IPS DF 19.7 (cell line): ENCODE measurements around the gene MAP2K7.
"Not testable (repeated sequence)": the region's sequence is repeated elsewhere in the genome, so short reads cannot be mapped to it uniquely, and the experiment has no call there.

Source experiments
- DNase-seq: peaks from one replicate; pipeline ENCODE4 v3.0.0-alpha.2; 2013; ENCODE audit warnings: low read depth, low spot score

MAP2K7 gene

DNA sequence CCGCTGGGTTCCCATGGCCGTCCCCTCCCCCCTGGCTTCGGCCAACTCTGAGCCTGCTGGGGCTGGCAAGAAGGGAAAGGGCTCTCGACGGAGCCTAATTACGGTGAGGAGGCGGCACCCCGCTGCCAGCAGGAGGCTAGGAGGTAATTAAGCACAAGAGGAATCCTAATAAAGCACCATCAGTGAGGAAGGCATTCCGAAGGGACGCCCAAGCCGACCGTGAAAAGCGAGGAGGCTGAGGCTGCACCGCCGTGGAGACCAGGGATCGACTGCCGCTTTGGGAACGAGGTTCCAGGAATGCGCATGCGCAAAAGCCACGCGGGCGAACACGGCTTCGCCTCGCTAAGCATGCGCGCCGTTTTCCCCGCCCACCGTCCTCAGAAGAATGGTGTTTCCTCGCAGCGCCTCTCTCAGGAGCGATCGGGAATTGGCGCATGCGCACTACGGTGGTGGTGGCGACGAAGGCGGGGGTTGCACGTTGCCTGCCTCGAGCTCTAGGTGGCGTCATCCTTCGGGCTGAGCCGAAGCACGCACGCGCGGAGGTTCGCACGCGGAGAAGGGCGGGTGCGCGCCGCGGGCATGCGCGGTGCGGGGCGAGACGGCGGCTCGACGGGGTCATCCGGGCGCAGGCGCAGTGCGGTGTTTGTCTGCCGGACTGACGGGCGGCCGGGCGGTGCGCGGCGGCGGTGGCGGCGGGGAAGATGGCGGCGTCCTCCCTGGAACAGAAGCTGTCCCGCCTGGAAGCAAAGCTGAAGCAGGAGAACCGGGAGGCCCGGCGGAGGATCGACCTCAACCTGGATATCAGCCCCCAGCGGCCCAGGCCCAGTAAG lies at the start of gene MAP2K7:
MAP2K7 (plus strand) TSS at position 634 of the 830 bp plus-strand sequence; CDS start at position 702, 68 bp downstream.
- peak; percentile 95 for DNase-seq

- no peak for DNase-seq
Observed at GRCh38 chr19:7855426-7856108, 48.1 kb upstream of the MAP2K7 start.

DNA sequence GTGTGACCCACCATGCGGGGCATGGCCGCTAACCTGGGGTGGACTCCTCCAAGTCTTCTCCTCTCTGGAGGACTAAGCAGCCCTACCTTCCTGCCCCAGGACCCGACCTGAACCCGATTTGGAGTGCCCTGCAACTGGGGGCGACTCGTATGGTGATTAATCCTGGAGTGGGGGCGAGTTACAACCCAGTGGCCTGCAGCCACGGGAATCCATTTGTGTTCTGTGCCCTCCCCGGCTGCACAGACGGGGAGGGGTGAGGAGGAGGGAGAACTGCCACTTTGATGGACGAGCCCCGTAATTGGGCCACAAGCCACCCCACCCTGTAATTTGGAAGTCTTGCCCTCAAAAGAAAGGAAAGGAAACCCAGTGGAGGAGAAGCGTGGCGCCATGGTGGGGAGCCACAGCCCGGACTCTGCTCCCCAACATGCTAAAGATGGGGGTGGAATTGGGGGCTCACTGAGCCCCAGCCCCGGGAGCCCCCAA lies 47.5 kb upstream of the MAP2K7 start:
- no peak for DNase-seq

DNA sequence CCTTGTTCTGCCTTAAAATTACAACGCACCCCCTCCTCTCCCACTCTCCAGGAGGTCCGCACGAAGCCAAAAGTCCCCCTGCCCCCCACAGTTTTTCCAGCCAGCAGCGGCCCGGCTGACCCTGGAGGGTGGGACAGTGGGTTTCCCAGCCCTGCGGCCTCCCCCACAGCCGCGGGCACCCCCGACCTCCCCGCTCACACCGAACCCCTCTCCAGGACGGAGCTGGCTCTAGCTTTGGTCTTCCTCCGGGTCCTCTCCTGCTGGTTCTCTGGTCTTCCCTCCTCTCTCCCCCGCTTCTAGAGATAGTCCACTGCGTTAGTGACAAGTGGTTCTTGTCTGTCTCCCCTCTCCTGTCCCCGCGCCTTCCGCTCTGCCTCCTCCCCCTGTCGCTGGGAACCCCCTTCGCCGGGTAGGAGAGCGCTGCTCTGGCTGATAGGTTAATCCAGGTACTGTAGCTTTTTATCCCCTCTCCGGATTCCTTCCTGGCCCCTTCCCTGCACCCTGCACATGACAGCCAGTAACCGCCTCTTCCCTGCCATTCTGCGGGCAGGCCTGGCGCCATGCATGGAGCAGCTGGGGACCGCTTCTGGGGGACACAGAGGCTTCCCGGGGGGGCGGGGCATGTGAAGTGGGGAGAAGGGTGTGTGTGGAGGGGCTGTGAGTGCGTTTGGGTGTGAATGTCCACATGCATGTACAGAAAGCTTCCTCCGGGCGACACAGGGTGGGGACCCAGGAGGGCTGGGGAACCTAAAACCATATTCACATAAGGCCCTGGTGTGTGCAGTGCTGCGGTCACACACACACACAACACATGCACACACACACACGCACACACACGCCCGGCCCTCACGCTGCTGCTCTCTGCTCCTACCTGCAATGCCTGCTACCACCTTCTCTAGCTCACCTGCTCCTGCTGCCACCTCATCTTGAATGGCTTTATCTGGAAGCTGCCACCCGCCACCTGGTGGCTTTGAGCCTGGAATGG lies 46.7 kb upstream of the MAP2K7 start:
- no peak for DNase-seq

- DNase-seq: no peak
Observed at GRCh38 chr19:7857727-7858108, 46.0 kb upstream of the MAP2K7 start.

DNA sequence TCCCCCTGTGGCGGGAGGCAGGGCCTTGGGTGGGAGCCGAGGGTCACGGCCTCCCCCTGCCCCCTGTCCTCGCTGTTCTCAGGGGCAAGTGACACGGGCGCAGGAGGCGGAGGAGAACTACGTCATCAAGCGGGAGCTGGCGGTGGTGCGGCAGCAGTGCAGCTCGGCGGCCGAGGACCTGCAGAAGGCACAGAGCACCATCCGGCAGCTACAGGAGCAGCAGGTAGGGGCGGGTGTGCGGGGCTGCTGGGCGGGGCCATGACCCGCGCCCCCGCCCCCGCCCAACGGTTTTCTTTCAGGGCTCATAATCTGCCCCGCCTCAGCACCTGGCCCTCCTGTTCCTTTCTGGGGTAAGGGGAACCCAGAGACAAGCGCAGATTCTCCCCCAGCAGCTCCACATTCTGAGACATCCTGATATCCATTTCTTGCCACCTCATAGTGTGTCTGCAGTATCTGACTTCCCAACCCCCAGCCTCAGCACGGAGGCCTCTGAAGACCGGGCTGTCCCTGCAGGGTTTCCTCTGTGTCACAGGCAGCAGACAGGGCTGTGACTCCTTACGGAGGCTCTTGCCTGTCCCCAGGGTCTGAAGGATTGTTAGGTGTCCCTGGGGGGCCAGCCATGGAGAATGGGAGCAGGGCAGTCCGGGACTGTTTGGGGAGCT lies 45.4 kb upstream of the MAP2K7 start:
- DNase-seq: no peak

GRCh38 chr19:7859087-7859486 lies 44.6 kb upstream of the MAP2K7 start:
- DNase-seq: not testable (repeated sequence)

- no peak for DNase-seq
Observed at GRCh38 chr19:7859831-7860713, 43.6 kb upstream of the MAP2K7 start.

GRCh38 chr19:7860714-7861618 lies 42.7 kb upstream of the MAP2K7 start:
- no peak for DNase-seq

DNA sequence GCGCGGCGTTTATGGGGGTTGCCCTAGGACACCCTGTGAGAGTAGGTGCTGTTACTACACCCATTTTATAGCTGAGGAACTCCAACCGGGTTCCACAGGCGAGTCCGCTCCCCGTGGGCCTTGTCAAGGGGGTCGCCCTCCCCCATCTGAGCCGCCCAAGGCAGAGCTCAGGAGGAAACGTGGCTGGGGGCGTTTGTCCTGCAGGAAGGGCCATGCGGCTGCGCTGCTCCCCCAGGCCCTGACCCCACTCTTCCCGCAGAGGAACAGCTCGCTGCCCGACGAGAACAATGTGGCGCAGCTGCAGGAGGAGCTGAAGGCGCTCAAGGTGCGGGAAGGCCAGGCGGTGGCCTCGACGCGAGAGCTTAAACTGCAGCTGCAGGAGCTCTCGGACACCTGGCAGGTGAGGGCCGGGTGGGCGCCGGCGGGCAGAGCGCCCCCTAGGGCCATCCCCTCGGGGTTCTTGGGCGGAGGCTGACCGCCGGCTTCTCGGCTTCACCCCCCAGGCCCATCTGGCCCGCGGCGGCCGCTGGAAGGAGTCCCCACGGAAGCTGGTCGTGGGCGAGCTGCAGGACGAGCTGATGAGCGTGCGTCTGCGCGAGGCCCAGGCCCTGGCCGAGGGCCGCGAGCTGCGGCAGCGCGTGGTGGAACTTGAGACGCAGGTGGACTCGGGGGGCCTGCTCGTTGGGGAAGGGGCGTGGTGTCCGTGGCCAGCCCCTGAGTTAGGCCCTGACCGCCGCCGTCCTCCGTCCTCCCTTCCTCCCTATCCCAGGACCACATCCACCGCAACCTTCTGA lies 41.9 kb upstream of the MAP2K7 start:
- DNase-seq: no peak

DNA sequence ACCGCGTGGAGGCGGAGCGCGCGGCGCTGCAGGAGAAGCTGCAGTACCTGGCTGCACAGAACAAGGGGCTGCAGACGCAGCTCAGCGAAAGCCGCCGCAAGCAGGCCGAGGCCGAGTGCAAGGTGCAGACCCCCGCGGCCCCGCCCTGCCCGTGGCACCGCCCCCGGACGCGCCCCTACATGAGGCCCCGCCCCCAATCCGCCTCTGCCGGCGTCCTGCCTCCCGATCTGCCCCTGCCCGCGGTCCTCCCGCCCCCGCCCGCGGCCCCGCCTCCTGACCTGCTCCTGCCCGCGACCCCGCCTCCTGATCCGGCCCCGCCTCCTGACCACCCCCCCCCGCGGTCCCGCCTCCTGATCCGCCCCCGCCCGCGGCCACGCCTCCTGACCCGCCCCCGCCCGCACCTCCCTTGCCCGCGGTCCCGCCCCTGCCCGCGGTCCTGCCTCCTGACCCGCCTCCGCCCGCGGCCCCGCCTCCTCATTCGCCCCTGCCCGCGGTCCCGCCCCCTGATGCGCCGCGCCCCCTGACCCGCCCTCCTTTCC lies 41.2 kb upstream of the MAP2K7 start:
- DNase-seq: no peak

GRCh38 chr19:7863157-7863970 lies 40.3 kb upstream of the MAP2K7 start:
- DNase-seq: no peak

- no peak for DNase-seq
Observed at GRCh38 chr19:7863971-7864689, 39.5 kb upstream of the MAP2K7 start.

DNA sequence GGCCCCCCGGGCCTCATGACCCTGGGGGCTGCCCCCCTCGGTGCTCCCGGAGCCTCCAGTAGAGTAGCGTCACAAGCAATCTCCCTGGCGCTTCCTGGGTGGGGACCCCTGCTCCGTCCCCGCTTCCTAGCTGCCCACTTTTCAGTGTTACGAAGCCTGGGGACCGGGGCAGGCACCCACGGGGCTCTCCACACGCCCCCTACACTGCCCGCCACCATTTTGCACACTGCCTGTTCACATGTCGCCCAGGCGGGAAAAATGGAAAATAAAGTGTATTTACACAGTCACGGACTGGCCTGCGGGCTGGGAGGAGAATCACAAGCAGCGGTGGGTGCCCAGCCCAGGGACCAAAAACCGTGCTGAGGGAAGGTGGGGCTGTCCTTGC lies 39.0 kb upstream of the MAP2K7 start:
- no peak for DNase-seq

GRCh38 chr19:7865262-7865911 lies 38.3 kb upstream of the MAP2K7 start:
- DNase-seq: no peak
